GM23338 (cell line): Measurements from ENCODE around the gene FAM136A. TPM values are rescaled to one million over a fixed set of nuclear protein-coding genes. Genes with fewer than 3 reads are reported as not detected.

Experiments used
- ATAC-seq: fragments of 200-7000 bp; cut with Tn5 transposase; 3 replicates; pipeline ENCODE4 v1.9.1; 2020
- DNase-seq: peaks from one replicate; pipeline ENCODE4 v3.0.0-alpha.2; 2015; ENCODE audit warnings: low spot score
- H2AFZ ChIP-seq: fragments of 200-600 bp; sonication (generic); 2 replicates; pipeline ENCODE4 v1.8.0; 2016; ENCODE audit warnings: antibody characterized with exemption, mild to moderate bottlenecking, moderate library complexity
- H3F3A ChIP-seq: fragments of 200-600 bp; sonication (generic); replicated peaks from 2 replicates; pipeline ENCODE4 v1.8.0; 2017; ENCODE audit warnings: antibody characterized with exemption, mixed run types, low read depth
- H3K27ac ChIP-seq: fragments of 200-600 bp; sonication (generic); 2 replicates; pipeline ENCODE4 v1.6.1; 2016; ENCODE audit warnings: low read depth
- H3K27me3 ChIP-seq: fragments of 200-600 bp; sonication (generic); 2 replicates; pipeline ENCODE4 v1.8.0; 2016; ENCODE audit warnings: mild to moderate bottlenecking, mixed run types, moderate library complexity; ENCODE audit not compliant: insufficient read depth
- H3K36me3 ChIP-seq: fragments of 200-600 bp; sonication (generic); 2 replicates; pipeline ENCODE4 v1.8.0; 2016; ENCODE audit warnings: mild to moderate bottlenecking; ENCODE audit not compliant: insufficient read depth
- H3K4me1 ChIP-seq: fragments of 200-600 bp; sonication (generic); 2 replicates; pipeline ENCODE4 v1.8.0; 2016; ENCODE audit warnings: mild to moderate bottlenecking, moderate library complexity; ENCODE audit not compliant: insufficient read depth
- H3K4me2 ChIP-seq: fragments of 200-600 bp; sonication (generic); 2 replicates; pipeline ENCODE4 v1.7.1; 2017; ENCODE audit warnings: mixed run types
- H3K4me3 ChIP-seq: fragments of 200-600 bp; sonication (generic); 2 replicates; pipeline ENCODE4 v1.6.1; 2016; ENCODE audit warnings: mixed run types
- H3K79me2 ChIP-seq: fragments of 200-600 bp; sonication (generic); replicated peaks from 2 replicates; pipeline ENCODE4 v1.8.0; 2017; ENCODE audit warnings: mild to moderate bottlenecking; ENCODE audit not compliant: insufficient read depth
- H3K9me2 ChIP-seq: fragments of 200-600 bp; sonication (generic); 2 replicates; pipeline ENCODE4 v1.8.0; 2017; ENCODE audit not compliant: insufficient read depth
- H4K20me1 ChIP-seq: fragments of 200-600 bp; sonication (generic); replicated peaks from 2 replicates; pipeline ENCODE4 v1.8.0; 2017; ENCODE audit warnings: mild to moderate bottlenecking; ENCODE audit not compliant: insufficient read depth
- H3K27ac Mint-ChIP-seq: 2 replicates; pipeline ENCODE4 v1.8.0; 2020; ENCODE audit warnings: inconsistent platforms, mild to moderate bottlenecking, moderate library complexity, mixed read lengths
- H3K27me3 Mint-ChIP-seq: 3 replicates; pipeline ENCODE4 v1.8.0; 2022; ENCODE audit warnings: low read depth, mild to moderate bottlenecking, moderate library complexity, mixed read lengths, inconsistent platforms; ENCODE audit not compliant: insufficient read depth, poor library complexity
- H3K36me3 Mint-ChIP-seq: 3 replicates; pipeline ENCODE4 v1.8.0; 2021; ENCODE audit warnings: low read depth, mild to moderate bottlenecking, inconsistent platforms, moderate library complexity, mixed read lengths
- H3K4me1 Mint-ChIP-seq: 3 replicates; pipeline ENCODE4 v1.8.0; 2020; ENCODE audit warnings: mild to moderate bottlenecking, inconsistent platforms, mixed read lengths
- H3K4me3 Mint-ChIP-seq: 3 replicates; pipeline ENCODE4 v1.8.0; 2021; ENCODE audit warnings: moderate library complexity, mild to moderate bottlenecking, inconsistent platforms, mixed read lengths
- H3K9me3 Mint-ChIP-seq: 3 replicates; pipeline ENCODE4 v1.8.0; 2020; ENCODE audit warnings: moderate library complexity, mild to moderate bottlenecking, inconsistent platforms, mixed read lengths
- CREB1 ChIP-seq: fragments of 250-450 bp; sonication (Bioruptor Pico); IDR thresholded peaks from 2 replicates; pipeline ENCODE4 v1.5.0; 2020; ENCODE audit warnings: low read depth, mild to moderate bottlenecking, moderate library complexity
- POLR2AphosphoS5 ChIP-seq: IDR thresholded peaks from 2 replicates; pipeline ENCODE4 v1.6.1; 2016; ENCODE audit warnings: antibody characterized with exemption, low read depth
- long read RNA-seq: library from polyadenylated mRNA; unstranded; transcript quantifications from one replicate; pipeline ENCODE4 v2.0.0, GENCODE V29; 2020; ENCODE audit not compliant: unreplicated experiment
- polyA plus RNA-seq: library from polyadenylated mRNA; unstranded; fragments of >200 nt; fragmentation: Nextera tagmentation; extraction: Ambion mirVana; gene quantifications from 2 replicates; pipeline ENCODE4 v1.2.1, GENCODE V29; 2016
- total RNA-seq: library from RNA; depleted of rRNA; stranded (reverse); fragments of >200 nt; shearing (Covaris generic); gene quantifications from 2 replicates; pipeline ENCODE4 v1.2.3, GENCODE V29; 2014; rRNA removed
- TF ChIP-seq, protein P1 (sequence below): fragments of 250-450 bp; sonication (Bioruptor Pico); IDR thresholded peaks from 2 replicates; pipeline ENCODE4 v1.5.0; 2020; ENCODE audit warnings: mild to moderate bottlenecking, moderate library complexity
- TF ChIP-seq, protein P2 (sequence below), 2 experiments: fragments of 200-600 bp in 1 of 2; sonication (generic) in 1 of 2; conservative IDR thresholded peaks; 2 replicates each; pipeline versions ENCODE4 v1.5.1 to v1.6.1; 2016 to 2017; ENCODE audit warnings: antibody characterized with exemption in 2 of 2, low read depth in 2 of 2, mild to moderate bottlenecking in 2 of 2, moderate library complexity in 1 of 2

Gene FAM136A
- 115 and 122 TPM in 2 replicates for total RNA-seq
- 133 and 150 TPM in 2 replicates for polyA plus RNA-seq
- long read RNA-seq, transcript FAM136A-201 (3 exons, 1,810 nt): major isoform, 114 of 130 reads
- long read RNA-seq, partial matches to known transcripts: 1 of 130 reads
- long read RNA-seq, other reads (novel, unspliced or antisense): 8 of 130 reads

DNA sequence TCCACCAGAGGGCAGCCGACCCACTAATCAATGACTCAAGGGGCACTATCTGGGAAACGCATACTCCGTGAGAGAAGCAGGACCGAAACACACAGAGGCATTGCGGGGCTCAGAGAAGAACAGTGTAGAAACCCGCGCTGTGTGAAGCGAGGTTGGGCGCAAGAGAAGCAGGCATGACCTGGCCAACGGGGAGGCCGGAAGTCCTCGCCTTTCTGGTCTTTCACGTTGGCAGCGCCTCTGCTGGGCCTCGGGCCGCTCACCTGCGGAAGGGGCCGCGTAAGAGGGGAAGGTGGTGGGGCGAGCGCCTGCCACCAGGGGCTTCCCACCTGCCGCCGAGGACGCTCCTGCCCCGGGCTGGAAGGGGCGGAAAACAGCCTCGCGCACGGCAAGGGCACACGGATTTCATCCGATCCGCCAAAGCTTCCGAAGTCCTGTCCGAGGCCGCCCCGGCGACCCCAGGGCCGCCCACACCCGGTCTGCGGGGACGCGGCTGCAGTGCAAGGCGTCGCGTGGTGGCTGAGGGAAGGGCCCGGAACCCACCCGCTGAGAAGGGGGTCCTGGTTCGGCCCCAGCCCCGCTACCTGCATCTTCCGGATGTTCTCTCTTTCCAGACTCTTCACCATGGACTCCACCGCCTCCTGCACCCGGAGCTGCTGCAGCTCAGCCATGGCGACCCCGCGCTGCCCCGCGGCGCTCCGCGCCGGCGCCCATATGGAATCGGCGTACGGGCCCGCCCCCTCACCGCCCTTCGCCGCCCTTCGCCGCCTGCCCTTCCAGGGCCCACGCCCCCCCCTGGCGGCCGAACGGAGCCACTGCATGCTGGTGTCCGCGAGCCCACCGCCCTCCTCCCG is at the start of gene FAM136A:
TSS of gene FAM136A (minus strand) at position 724 of the 851 bp plus-strand sequence. CDS start at position 668, 56 bp downstream.
- DNase-seq (peak; percentile 94), ATAC-seq (peak; percentile 86)
- Histone ChIP-seq H3K4me2 (peak within 1 kb of the TSS; percentile 79), H2AFZ (peak within 1 kb of the TSS; percentile 90), H4K20me1 (no peaks in the 10 kb centered on the region; the same call in 1 of the 2 replicates), H3K4me3 (peak within 1 kb of the TSS; percentile 89), H3K4me1 (peaks cover 13% of the 10 kb centered on the region), H3K79me2 (peaks cover 7% of the 10 kb centered on the region), H3K36me3 (peaks cover 15% of the 10 kb centered on the region), H3K27me3 (no peaks in the 10 kb centered on the region; the same call in 1 of the 2 replicates), H3F3A (peaks cover 17% of the 10 kb centered on the region; the same call in 1 of the 2 replicates), H3K27ac (peak within 1 kb of the TSS; percentile 91), H3K9me2 (no peaks in the 10 kb centered on the region)
- Mint-ChIP-seq H3K4me3 (peak within 1 kb of the TSS; percentile 93), H3K4me1 (peaks cover 26% of the 10 kb centered on the region), H3K27me3 (peaks cover 18% of the 10 kb centered on the region), H3K27ac (peak within 1 kb of the TSS; percentile 96), H3K36me3 (peaks cover 52% of the 10 kb centered on the region), H3K9me3 (peaks cover 17% of the 10 kb centered on the region)
- TF ChIP-seq, protein P1, sequence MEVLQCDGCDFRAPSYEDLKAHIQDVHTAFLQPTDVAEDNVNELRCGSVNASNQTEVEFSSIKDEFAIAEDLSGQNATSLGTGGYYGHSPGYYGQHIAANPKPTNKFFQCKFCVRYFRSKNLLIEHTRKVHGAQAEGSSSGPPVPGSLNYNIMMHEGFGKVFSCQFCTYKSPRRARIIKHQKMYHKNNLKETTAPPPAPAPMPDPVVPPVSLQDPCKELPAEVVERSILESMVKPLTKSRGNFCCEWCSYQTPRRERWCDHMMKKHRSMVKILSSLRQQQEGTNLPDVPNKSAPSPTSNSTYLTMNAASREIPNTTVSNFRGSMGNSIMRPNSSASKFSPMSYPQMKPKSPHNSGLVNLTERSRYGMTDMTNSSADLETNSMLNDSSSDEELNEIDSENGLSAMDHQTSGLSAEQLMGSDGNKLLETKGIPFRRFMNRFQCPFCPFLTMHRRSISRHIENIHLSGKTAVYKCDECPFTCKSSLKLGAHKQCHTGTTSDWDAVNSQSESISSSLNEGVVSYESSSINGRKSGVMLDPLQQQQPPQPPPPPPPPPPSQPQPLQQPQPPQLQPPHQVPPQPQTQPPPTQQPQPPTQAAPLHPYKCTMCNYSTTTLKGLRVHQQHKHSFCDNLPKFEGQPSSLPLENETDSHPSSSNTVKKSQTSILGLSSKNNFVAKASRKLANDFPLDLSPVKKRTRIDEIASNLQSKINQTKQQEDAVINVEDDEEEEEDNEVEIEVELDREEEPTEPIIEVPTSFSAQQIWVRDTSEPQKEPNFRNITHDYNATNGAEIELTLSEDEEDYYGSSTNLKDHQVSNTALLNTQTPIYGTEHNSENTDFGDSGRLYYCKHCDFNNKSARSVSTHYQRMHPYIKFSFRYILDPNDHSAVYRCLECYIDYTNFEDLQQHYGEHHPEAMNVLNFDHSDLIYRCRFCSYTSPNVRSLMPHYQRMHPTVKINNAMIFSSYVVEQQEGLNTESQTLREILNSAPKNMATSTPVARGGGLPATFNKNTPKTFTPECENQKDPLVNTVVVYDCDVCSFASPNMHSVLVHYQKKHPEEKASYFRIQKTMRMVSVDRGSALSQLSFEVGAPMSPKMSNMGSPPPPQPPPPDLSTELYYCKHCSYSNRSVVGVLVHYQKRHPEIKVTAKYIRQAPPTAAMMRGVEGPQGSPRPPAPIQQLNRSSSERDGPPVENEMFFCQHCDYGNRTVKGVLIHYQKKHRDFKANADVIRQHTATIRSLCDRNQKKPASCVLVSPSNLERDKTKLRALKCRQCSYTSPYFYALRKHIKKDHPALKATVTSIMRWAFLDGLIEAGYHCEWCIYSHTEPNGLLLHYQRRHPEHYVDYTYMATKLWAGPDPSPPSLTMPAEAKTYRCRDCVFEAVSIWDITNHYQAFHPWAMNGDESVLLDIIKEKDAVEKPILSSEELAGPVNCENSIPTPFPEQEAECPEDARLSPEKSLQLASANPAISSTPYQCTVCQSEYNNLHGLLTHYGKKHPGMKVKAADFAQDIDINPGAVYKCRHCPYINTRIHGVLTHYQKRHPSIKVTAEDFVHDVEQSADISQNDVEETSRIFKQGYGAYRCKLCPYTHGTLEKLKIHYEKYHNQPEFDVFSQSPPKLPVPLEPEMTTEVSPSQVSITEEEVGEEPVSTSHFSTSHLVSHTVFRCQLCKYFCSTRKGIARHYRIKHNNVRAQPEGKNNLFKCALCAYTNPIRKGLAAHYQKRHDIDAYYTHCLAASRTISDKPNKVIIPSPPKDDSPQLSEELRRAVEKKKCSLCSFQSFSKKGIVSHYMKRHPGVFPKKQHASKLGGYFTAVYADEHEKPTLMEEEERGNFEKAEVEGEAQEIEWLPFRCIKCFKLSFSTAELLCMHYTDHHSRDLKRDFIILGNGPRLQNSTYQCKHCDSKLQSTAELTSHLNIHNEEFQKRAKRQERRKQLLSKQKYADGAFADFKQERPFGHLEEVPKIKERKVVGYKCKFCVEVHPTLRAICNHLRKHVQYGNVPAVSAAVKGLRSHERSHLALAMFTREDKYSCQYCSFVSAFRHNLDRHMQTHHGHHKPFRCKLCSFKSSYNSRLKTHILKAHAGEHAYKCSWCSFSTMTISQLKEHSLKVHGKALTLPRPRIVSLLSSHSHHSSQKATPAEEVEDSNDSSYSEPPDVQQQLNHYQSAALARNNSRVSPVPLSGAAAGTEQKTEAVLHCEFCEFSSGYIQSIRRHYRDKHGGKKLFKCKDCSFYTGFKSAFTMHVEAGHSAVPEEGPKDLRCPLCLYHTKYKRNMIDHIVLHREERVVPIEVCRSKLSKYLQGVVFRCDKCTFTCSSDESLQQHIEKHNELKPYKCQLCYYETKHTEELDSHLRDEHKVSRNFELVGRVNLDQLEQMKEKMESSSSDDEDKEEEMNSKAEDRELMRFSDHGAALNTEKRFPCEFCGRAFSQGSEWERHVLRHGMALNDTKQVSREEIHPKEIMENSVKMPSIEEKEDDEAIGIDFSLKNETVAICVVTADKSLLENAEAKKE (CRISPR knock-in tag): no peak
- peak; percentile 55; the same call in 1 of the 2 replicates for TF ChIP-seq CREB1
- peak; percentile 83 for TF ChIP-seq POLR2AphosphoS5
- TF ChIP-seq, protein P2, sequence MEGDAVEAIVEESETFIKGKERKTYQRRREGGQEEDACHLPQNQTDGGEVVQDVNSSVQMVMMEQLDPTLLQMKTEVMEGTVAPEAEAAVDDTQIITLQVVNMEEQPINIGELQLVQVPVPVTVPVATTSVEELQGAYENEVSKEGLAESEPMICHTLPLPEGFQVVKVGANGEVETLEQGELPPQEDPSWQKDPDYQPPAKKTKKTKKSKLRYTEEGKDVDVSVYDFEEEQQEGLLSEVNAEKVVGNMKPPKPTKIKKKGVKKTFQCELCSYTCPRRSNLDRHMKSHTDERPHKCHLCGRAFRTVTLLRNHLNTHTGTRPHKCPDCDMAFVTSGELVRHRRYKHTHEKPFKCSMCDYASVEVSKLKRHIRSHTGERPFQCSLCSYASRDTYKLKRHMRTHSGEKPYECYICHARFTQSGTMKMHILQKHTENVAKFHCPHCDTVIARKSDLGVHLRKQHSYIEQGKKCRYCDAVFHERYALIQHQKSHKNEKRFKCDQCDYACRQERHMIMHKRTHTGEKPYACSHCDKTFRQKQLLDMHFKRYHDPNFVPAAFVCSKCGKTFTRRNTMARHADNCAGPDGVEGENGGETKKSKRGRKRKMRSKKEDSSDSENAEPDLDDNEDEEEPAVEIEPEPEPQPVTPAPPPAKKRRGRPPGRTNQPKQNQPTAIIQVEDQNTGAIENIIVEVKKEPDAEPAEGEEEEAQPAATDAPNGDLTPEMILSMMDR (conservative IDR thresholded peaks at IDR 0.05; ENCODE audit: low read depth in 2 of 2): peak; percentile 77 to 96
